Tongue (tissue), 2 donors: ENCODE results near the gene KIAA0232. TPM values are rescaled to one million over a fixed set of nuclear protein-coding genes. Genes with fewer than 3 reads are reported as not detected.
"Not testable (repeated sequence)": the region's sequence is repeated elsewhere in the genome, so short reads cannot be mapped to it uniquely, and the experiment has no call there.

Experiments used
- DNase-seq: peaks from one replicate; pipeline ENCODE4 v3.0.0-alpha.2; 2015
- total RNA-seq: library from RNA; depleted of rRNA; stranded (reverse); fragments of >200 nt; gene quantifications from one replicate; pipeline ENCODE4 v1.2.3, GENCODE V29; 2014

The KIAA0232 gene
- total RNA-seq, 1 donor from 2014 or later, result 56.2 TPM

- DNase-seq, result no peak
Measured at GRCh38 chr4:6754481-6755087, 27.9 kb upstream of the KIAA0232 start.

- no peak for DNase-seq
Measured at GRCh38 chr4:6755088-6755753, 27.3 kb upstream of the KIAA0232 start.

- DNase-seq, result not testable (repeated sequence)
Measured at GRCh38 chr4:6756345-6756744, 26.2 kb upstream of the KIAA0232 start.

- DNase-seq, result no peak
Measured at GRCh38 chr4:6758728-6759127, 23.8 kb upstream of the KIAA0232 start.

GRCh38 chr4:6760865-6761264 lies 21.7 kb upstream of the KIAA0232 start:
- DNase-seq, result no peak

- DNase-seq, result peak; percentile 59
Measured at GRCh38 chr4:6761649-6762615, 20.6 kb upstream of the KIAA0232 start.

- DNase-seq, result peak; percentile 44
Measured at GRCh38 chr4:6763330-6763851, 19.1 kb upstream of the KIAA0232 start.

- DNase-seq, result no peak
Measured at GRCh38 chr4:6764976-6765620, 17.4 kb upstream of the KIAA0232 start.

- DNase-seq, result no peak
Measured at GRCh38 chr4:6765703-6766102, 16.8 kb upstream of the KIAA0232 start.

GRCh38 chr4:6767386-6767747 lies 15.2 kb upstream of the KIAA0232 start:
- DNase-seq, result no peak

- no peak for DNase-seq
Measured at GRCh38 chr4:6767748-6768538, 14.6 kb upstream of the KIAA0232 start.

GRCh38 chr4:6768539-6768905 lies 14.0 kb upstream of the KIAA0232 start:
- no peak for DNase-seq

GRCh38 chr4:6769233-6769988 lies 13.1 kb upstream of the KIAA0232 start:
- no peak for DNase-seq

GRCh38 chr4:6769989-6770420 lies 12.5 kb upstream of the KIAA0232 start:
- DNase-seq, result no peak

GRCh38 chr4:6770581-6771228 lies 11.8 kb upstream of the KIAA0232 start:
- no peak for DNase-seq

GRCh38 chr4:6771229-6771671 lies 11.3 kb upstream of the KIAA0232 start:
- no peak for DNase-seq

GRCh38 chr4:6772223-6772928 lies 10.2 kb upstream of the KIAA0232 start:
- no peak for DNase-seq

- DNase-seq, result no peak
Measured at GRCh38 chr4:6773106-6773505, 9.4 kb upstream of the KIAA0232 start.
